Hematopoietic multipotent progenitor cell treated with erythropoietin and hydrocortisone succinate and interleukin-3 and kit ligand, for 4 days (in vitro differentiated cells): ENCODE measurements around the gene LMO7.

Source experiments
- DNase-seq: peaks from one replicate; pipeline ENCODE4 v3.0.0-alpha.2; 2015

LMO7 gene

DNA sequence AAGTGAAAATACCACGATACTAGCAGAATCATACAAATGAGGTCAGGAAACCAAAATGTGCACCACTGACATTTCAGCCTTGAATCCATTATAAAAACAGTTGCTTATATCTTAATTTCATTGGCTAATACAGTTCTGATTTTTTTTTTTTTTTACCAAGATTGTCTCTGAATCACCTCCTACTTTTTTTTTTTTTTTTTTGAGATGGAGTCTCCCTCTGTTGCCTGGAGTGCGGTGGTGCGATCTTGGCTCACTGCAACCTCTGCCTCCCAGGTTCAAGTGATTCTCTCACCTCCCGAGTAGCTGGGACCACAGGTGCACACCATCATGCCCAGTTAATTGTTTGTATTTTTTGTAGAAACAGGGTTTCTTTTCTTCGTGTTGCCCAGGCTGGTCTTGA, 270.2 kb downstream of the LMO7 start:
- no peak for DNase-seq

DNA sequence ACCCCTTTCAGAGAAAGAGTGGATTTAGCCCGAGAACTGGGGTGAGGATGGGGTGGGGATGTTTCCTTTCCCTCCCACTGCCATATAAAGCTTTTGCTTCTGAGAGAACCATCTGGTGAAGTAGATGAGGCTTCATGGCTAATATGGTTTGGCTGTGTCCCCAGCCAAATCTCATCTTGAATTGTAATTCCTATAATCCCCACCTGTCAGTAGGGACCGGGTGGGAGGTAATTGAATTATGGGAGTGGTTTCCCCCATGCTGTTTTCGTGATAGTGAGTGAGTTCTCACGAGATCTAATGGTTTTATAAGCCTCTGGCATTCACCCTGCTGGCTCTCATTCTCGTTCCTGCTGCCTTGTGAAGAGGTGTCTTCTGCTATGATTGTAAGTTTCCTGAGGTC, 270.9 kb downstream of the LMO7 start:
- no peak for DNase-seq

DNA sequence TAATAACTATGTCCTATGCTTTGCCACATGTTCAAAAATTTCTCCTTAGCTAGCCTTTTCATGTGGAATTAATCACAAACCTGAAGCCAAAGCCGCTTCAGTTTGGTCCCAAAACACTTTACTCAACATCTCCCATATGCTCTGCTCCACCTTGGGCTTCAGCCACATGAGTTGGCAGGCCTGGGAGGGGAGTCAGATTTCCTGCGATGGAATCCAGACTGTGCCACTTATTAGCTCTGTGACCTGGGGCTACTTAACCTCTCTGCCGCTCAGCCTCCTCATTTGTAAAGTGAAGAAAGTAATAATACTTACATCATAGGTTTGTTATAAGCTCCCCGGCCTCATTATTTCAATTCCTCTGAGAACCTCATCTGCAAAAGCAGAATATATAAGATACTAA, 272.0 kb downstream of the LMO7 start:
- DNase-seq, result no peak
